GM12892 (cell line): ENCODE data around the gene FOXN4.

Source experiments
- POLR2A ChIP-seq: IDR thresholded peaks from 2 replicates; pipeline ENCODE4 v1.6.1; 2011; ENCODE audit warnings: low read depth, low read length, control low read depth
- POLR2AphosphoS5 ChIP-seq: IDR thresholded peaks from 2 replicates; pipeline ENCODE4 v1.6.1; 2011; ENCODE audit warnings: low read depth, low read length, control low read depth
- TAF1 ChIP-seq: IDR thresholded peaks from 2 replicates; pipeline ENCODE4 v1.6.1; 2011; ENCODE audit warnings: low read depth, mild to moderate bottlenecking, control low read depth, low read length, borderline replicate concordance

- no peak for TF ChIP-seq POLR2A
- no peak for TF ChIP-seq POLR2AphosphoS5
- TF ChIP-seq TAF1: no peak
Observed at GRCh38 chr12:109236257-109236656, 72.8 kb downstream of the FOXN4 start.
